AG10803 (cell line): ENCODE data around the gene PLXNA2.

Source experiments
- DNase-seq: peaks from one replicate; pipeline ENCODE4 v3.0.0; 2010; ENCODE audit warnings: low read depth
- H3K4me3 ChIP-seq: 2 replicates; pipeline ENCODE4 v1.5.1; 2011; ENCODE audit warnings: mild to moderate bottlenecking, low read length, control low read depth
- CTCF ChIP-seq: conservative IDR thresholded peaks from 2 replicates; pipeline ENCODE4 v1.5.1; 2011; ENCODE audit warnings: mild to moderate bottlenecking, low read length, control low read depth, inconsistent platforms

The PLXNA2 gene

GRCh38 chr1:208108213-208108608 is 136.0 kb downstream of the PLXNA2 start:
- no peak for TF ChIP-seq CTCF
- no peak for DNase-seq
- no peak overlapping the region for H3K4me3 ChIP-seq

- no peak overlapping the region for H3K4me3 ChIP-seq
- peak; percentile 61 for DNase-seq
- TF ChIP-seq CTCF, result no peak
Observed at GRCh38 chr1:208107425-208108212, 136.6 kb downstream of the PLXNA2 start.

GRCh38 chr1:208106218-208106617 is 138.0 kb downstream of the PLXNA2 start:
- TF ChIP-seq CTCF, result no peak
- no peak overlapping the region for H3K4me3 ChIP-seq
- DNase-seq, result no peak

- DNase-seq, result no peak
- no peak for TF ChIP-seq CTCF
- H3K4me3 ChIP-seq, result no peak overlapping the region
Observed at GRCh38 chr1:208105756-208106155, 138.4 kb downstream of the PLXNA2 start.

GRCh38 chr1:208103597-208104513 is 140.3 kb downstream of the PLXNA2 start:
- DNase-seq, result no peak
- H3K4me3 ChIP-seq, result no peak overlapping the region
- TF ChIP-seq CTCF, result no peak

- H3K4me3 ChIP-seq, result no peak overlapping the region
- DNase-seq, result peak; percentile 62
- TF ChIP-seq CTCF, result no peak
Observed at GRCh38 chr1:208101661-208102431, 142.3 kb downstream of the PLXNA2 start.
